Retinal pigment epithelial cell (primary cell): ENCODE data around the gene SH3BGRL2.

ENCODE experiments used
- DNase-seq: peaks from one replicate; pipeline ENCODE4 v3.0.0-alpha.2; 2010; ENCODE audit warnings: low read depth
- H3K4me3 ChIP-seq: 2 replicates; pipeline ENCODE4 v1.5.1; 2011; ENCODE audit warnings: mild to moderate bottlenecking, low read length, control low read depth, moderate library complexity
- CTCF ChIP-seq: conservative IDR thresholded peaks from 2 replicates; pipeline ENCODE4 v1.5.1; 2011; ENCODE audit warnings: low read depth, low read length, control low read depth, inconsistent platforms

The SH3BGRL2 gene

GRCh38 chr6:79708095-79708791 is 77.1 kb downstream of the SH3BGRL2 start:
- no peak for TF ChIP-seq CTCF
- no peak overlapping the region for H3K4me3 ChIP-seq
- DNase-seq = no peak

- H3K4me3 ChIP-seq = no peak overlapping the region
- DNase-seq = no peak
- TF ChIP-seq CTCF = no peak
Observed at GRCh38 chr6:79710127-79710526, 79.0 kb downstream of the SH3BGRL2 start.

DNA sequence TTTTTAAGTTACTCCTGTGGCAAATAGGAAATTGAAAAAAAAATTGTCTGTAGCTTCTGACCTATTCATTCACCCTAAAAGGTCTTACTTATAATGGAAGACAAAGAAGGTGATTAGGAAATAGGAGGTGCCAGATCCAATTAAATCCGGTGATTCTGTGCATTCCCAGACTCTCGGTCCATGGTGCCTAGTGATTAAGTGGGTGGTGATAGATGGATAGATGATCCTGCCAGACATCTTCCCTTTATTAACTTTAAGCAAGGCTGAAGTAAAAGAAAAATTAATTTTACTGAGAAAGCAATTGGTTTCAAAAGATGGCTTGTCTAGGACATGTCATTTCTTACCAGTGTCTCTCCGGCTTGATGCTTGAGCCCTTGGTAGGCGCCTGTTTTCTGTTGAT is 80.0 kb downstream of the SH3BGRL2 start:
- TF ChIP-seq CTCF = no peak
- H3K4me3 ChIP-seq = no peak overlapping the region
- DNase-seq = no peak

DNA sequence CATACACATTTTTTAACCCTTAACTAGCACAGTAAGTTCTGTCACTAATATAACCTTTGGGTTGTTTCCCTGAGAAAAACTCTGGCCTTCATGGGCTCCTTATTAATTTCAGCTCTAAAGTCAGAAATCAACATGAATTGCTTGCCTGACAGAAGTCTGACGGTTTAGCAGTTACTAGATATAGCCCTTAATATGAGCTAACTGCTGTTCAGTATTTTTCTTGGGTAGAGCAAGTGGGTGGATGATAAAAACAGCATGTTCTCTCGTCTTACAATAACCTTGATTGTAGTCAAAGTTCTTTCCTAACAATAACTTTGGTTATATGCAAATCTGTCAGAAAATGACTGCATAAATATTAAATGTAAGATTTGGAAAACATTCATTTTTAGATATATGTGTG is 81.0 kb downstream of the SH3BGRL2 start:
- no peak for TF ChIP-seq CTCF
- H3K4me3 ChIP-seq = no peak overlapping the region
- no peak for DNase-seq

- no peak overlapping the region for H3K4me3 ChIP-seq
- TF ChIP-seq CTCF = no peak
- no peak for DNase-seq
Observed at GRCh38 chr6:79712616-79713135, 81.5 kb downstream of the SH3BGRL2 start.

GRCh38 chr6:79713701-79714322 is 82.7 kb downstream of the SH3BGRL2 start:
- DNase-seq = no peak
- no peak overlapping the region for H3K4me3 ChIP-seq
- peak; percentile 79 for TF ChIP-seq CTCF

DNA sequence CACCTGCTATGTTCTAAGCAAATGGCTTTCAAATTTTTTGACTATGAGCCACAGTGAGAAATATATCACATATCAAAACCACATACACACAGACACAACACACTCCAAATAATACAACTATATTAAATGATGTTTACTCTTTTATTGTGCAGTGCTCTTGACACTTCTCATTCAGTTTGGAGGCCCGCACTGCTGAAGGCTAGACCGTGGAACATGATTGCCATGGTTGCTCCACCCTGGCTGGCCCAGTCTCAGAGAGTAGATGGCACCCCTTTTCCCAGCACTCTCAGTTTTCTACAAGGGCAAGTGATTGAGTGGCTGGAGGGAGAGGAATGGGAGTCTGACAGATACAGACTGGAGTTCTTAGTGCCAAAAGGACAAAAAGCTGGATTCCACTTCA is 86.9 kb downstream of the SH3BGRL2 start:
- no peak for TF ChIP-seq CTCF
- no peak for DNase-seq
- no peak overlapping the region for H3K4me3 ChIP-seq
